Measurements from ENCODE around the gene SLC23A1.
"Not testable (repeated sequence)": the region's sequence is repeated elsewhere in the genome, so short reads cannot be mapped to it uniquely, and the experiment has no call there.

The SLC23A1 gene

DNA sequence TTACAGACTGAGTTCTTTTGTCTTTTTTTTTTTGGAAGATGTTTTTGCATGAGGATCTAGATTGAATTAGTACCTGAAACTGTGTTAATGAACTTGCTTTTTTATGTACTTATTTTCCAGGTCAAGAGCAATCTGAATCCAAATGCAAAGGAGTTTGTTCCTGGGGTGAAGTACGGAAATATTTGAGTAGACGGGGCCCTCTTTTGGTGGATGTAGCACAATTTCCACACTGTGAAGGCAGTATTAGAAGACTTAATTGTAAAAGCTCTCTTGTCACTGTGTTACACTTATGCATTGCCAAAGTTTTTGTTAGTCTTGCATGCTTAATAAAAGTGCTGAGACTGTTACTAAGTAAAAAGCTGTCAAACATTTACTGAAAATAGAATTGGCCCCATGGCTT, 14.5 kb downstream of the SLC23A1 start:
- no peak for DNase-seq

- no peak for DNase-seq
Measured at GRCh38 chr5:139364466-139364865, 18.6 kb downstream of the SLC23A1 start.

- no peak for DNase-seq
Measured at GRCh38 chr5:139363937-139364336, 19.2 kb downstream of the SLC23A1 start.

GRCh38 chr5:139361835-139362429, 21.2 kb downstream of the SLC23A1 start:
- no peak for DNase-seq

GRCh38 chr5:139360384-139360783, 22.7 kb downstream of the SLC23A1 start:
- no peak for DNase-seq

GRCh38 chr5:139358064-139358463, 25.0 kb downstream of the SLC23A1 start:
- no peak for DNase-seq

GRCh38 chr5:139355900-139356299, 27.2 kb downstream of the SLC23A1 start:
- DNase-seq, result not testable (repeated sequence)

- DNase-seq, result no peak
Measured at GRCh38 chr5:139354186-139354585, 28.9 kb downstream of the SLC23A1 start.

GRCh38 chr5:139347863-139348262, 35.2 kb downstream of the SLC23A1 start:
- not testable (repeated sequence) for DNase-seq

- DNase-seq, result not testable (repeated sequence)
Measured at GRCh38 chr5:139345442-139345841, 37.7 kb downstream of the SLC23A1 start.

DNA sequence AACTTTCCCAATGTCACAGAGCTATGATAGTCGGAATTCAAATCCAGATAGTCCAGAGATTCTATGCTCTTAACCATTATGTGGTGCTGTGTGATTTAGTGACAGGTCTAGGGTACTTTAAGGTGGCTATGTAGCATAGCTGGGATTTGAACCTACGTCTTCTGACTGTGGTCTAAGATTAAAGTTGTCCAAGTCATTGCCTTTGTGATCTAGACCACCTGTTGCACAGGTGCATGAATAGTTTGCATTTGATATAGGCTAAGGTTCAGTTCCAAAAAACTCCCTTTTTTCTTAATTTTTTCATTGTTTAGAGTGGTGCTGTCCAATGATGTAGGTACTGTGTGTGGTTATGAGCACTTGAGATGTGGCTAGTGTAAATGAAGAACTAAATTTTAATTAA, 38.9 kb downstream of the SLC23A1 start:
- DNase-seq, result no peak

DNA sequence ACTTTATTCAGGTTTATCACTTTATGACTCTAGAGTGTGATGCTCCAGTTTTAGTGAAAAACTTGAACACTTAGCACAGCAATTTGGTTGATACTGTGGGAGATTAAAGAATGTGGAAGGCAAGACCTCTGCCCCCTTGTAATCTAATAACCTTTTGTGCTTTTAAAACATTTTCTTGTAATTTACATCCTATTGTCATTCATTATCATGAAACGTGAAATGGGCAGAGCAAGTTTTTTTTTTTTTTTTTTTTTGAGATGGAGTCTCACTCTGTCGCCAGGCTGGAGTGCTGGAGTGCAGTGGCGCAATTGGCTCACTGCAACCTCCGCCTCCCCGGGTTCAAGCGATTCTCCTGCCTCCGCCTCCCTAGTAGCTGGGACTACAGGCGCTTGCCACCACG, 39.6 kb downstream of the SLC23A1 start:
- no peak for DNase-seq

- no peak for DNase-seq
Measured at GRCh38 chr5:139342423-139342723, 40.7 kb downstream of the SLC23A1 start.

- DNase-seq, result peak; percentile 97
Measured at GRCh38 chr5:139341689-139342422, 41.2 kb downstream of the SLC23A1 start, which contains the start of gene PAIP2. TSS of gene PAIP2 (plus strand) at chr5:139341854. CDS start at chr5:139363785, 21,931 bp downstream.

- DNase-seq, result no peak
Measured at GRCh38 chr5:139341187-139341688, 41.9 kb downstream of the SLC23A1 start.

- no peak for DNase-seq
Measured at GRCh38 chr5:139340051-139340450, 43.0 kb downstream of the SLC23A1 start.

DNA sequence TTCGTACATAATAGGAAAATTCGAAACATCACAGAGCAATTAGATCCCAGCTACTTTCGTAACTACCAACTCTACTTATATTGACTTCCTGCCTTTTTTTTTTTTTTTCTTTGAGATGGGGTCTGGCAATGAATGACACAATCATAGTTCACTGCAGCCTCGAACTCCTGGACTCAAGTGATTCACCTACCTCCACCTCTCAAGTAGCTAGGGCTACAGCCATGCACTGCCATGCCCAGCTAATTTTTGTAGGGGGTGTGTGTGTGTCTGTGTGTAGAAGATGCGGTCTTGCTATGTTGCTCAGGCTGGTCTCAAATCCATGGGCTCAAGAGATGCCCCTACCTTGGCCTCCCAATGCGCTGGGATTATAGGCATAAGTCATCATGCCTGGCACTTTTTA, 47.3 kb downstream of the SLC23A1 start:
- no peak for DNase-seq

All from effector CD4-positive, alpha-beta T cell (primary cell).